Naive B cell (primary cell): ENCODE data around the gene REPS1. TPM values are rescaled to one million over a fixed set of nuclear protein-coding genes. Genes with fewer than 3 reads are reported as not detected.

Experiments
- ATAC-seq, 2 donors: fragments of 150-1000 bp; cut with Tn5 transposase; 2 replicates each; pipeline ENCODE4 v1.10.0; 2021; ENCODE audit warnings: low read depth in 2 of 2, mild to moderate bottlenecking in 2 of 2, moderate library complexity in 2 of 2
- DNase-seq: peaks from one replicate; pipeline ENCODE4 v3.0.0; 2022
- H3K27ac Mint-ChIP-seq, 6 donors: one replicate each; pipeline ENCODE4 v1.8.0; 2020 to 2022; ENCODE audit warnings: mild to moderate bottlenecking in 6 of 6, mixed read lengths in 6 of 6, moderate library complexity in 5 of 6, inconsistent platforms in 2 of 6
- H3K27me3 Mint-ChIP-seq, 3 donors: one replicate each; pipeline ENCODE4 v1.8.0; 2021 to 2022; ENCODE audit warnings: mixed read lengths in 3 of 3, mild to moderate bottlenecking in 1 of 3
- H3K36me3 Mint-ChIP-seq, 2 donors: one replicate each; pipeline ENCODE4 v1.8.0; 2020 to 2022; ENCODE audit warnings: mixed read lengths in 2 of 2, inconsistent platforms in 1 of 2, mild to moderate bottlenecking in 1 of 2
- H3K4me1 Mint-ChIP-seq, 3 donors: one replicate each; pipeline ENCODE4 v1.8.0; 2020 to 2022; ENCODE audit warnings: mixed read lengths in 3 of 3, inconsistent platforms in 1 of 3, mild to moderate bottlenecking in 1 of 3, moderate library complexity in 1 of 3
- H3K4me3 Mint-ChIP-seq, 8 donors: one replicate each; pipeline ENCODE4 v1.8.0; 2020 to 2022; ENCODE audit warnings: mild to moderate bottlenecking in 8 of 8, mixed read lengths in 8 of 8, moderate library complexity in 8 of 8, inconsistent platforms in 2 of 8
- H3K9me3 Mint-ChIP-seq, 7 donors: one replicate each; pipeline ENCODE4 v1.8.0; 2020 to 2022; ENCODE audit warnings: mixed read lengths in 7 of 7, mild to moderate bottlenecking in 5 of 7, inconsistent platforms in 2 of 7, moderate library complexity in 1 of 7
- polyA plus RNA-seq, 6 donors: library from polyadenylated mRNA; unstranded; fragments of 300-500 nt; fragmentation: Illumina TruSeq; gene quantifications; one replicate each; pipeline ENCODE4 v1.2.3, GENCODE V29; 2021; ENCODE audit warnings: low read depth in 6 of 6

REPS1 gene
- polyA plus RNA-seq, 6 donors from 2014 or later: 17.5 to 28.4 (median 21.7) TPM

GRCh38 chr6:138873191-138873590, 114.9 kb downstream of the REPS1 start:
- Mint-ChIP-seq H3K27me3 (no peaks in the 10 kb centered on the region), H3K9me3 (no peaks in the 10 kb centered on the region), H3K4me1 (no peaks in the 10 kb centered on the region), H3K4me3 (no peak overlapping the region), H3K27ac (no peak overlapping the region), H3K36me3 (no peaks in the 10 kb centered on the region)
- ATAC-seq (no peak), DNase-seq (no peak)

GRCh38 chr6:138869398-138869797, 118.7 kb downstream of the REPS1 start:
- H3K27me3 Mint-ChIP-seq: peaks cover 0 to under 1% (median 0%) of the 10 kb centered on the region in 3 donors
- no peaks in the 10 kb centered on the region for H3K9me3 Mint-ChIP-seq
- H3K36me3 Mint-ChIP-seq: no peaks in the 10 kb centered on the region
- H3K4me3 Mint-ChIP-seq: no peak overlapping the region
- peaks cover 0 to 6% (median 4%) of the 10 kb centered on the region in 3 donors for H3K4me1 Mint-ChIP-seq
- H3K27ac Mint-ChIP-seq: no peak overlapping the region
- DNase-seq (no peak), ATAC-seq (no peak)

GRCh38 chr6:138868181-138868580, 119.9 kb downstream of the REPS1 start:
- Mint-ChIP-seq H3K4me3 (no peak overlapping the region), H3K27me3 (peaks cover 0 to 3% (median 0%) of the 10 kb centered on the region in 3 donors), H3K4me1 (peaks cover 0 to 6% (median 4%) of the 10 kb centered on the region in 3 donors), H3K9me3 (no peaks in the 10 kb centered on the region), H3K36me3 (no peaks in the 10 kb centered on the region), H3K27ac (peak overlapping the region in 1 of 6 donors; percentile 86)
- ATAC-seq (no peak), DNase-seq (no peak)

- Mint-ChIP-seq H3K9me3 (peaks cover 0 to 2% (median 0%) of the 10 kb centered on the region in 7 donors), H3K36me3 (no peaks in the 10 kb centered on the region), H3K27ac (peak overlapping the region in 1 of 6 donors; percentile 0), H3K4me3 (peak overlapping the region in 1 of 8 donors; percentile 23), H3K27me3 (peaks cover 0 to 5% (median 3%) of the 10 kb centered on the region in 3 donors), H3K4me1 (peaks cover 0 to 6% (median 4%) of the 10 kb centered on the region in 3 donors)
- peak; percentile 1 for DNase-seq
- no peak for ATAC-seq
Measured at GRCh38 chr6:138865480-138866109, 122.5 kb downstream of the REPS1 start.

GRCh38 chr6:138864343-138864890, 123.6 kb downstream of the REPS1 start:
- Mint-ChIP-seq H3K4me3 (no peak overlapping the region), H3K36me3 (no peaks in the 10 kb centered on the region), H3K27ac (no peak overlapping the region), H3K9me3 (peaks cover 0 to 2% (median 0%) of the 10 kb centered on the region in 7 donors), H3K4me1 (peaks cover 0 to 6% (median 4%) of the 10 kb centered on the region in 3 donors), H3K27me3 (peaks cover 0 to 5% (median 3%) of the 10 kb centered on the region in 3 donors)
- no peak for DNase-seq
- ATAC-seq: no peak

GRCh38 chr6:138863321-138863720, 124.7 kb downstream of the REPS1 start:
- Mint-ChIP-seq H3K27ac (no peak overlapping the region), H3K4me1 (peaks cover 0 to 6% (median 4%) of the 10 kb centered on the region in 3 donors), H3K9me3 (peaks cover 0 to 2% (median 0%) of the 10 kb centered on the region in 7 donors), H3K36me3 (no peaks in the 10 kb centered on the region), H3K4me3 (no peak overlapping the region), H3K27me3 (peaks cover 0 to 5% (median 3%) of the 10 kb centered on the region in 3 donors)
- ATAC-seq (peak in 1 of 2 donors; percentile 27), DNase-seq (no peak)

- ATAC-seq (no peak), DNase-seq (no peak)
- H3K36me3 Mint-ChIP-seq: no peaks in the 10 kb centered on the region
- H3K4me3 Mint-ChIP-seq: no peak overlapping the region
- H3K4me1 Mint-ChIP-seq: peaks cover 0 to 6% (median 4%) of the 10 kb centered on the region in 3 donors
- H3K9me3 Mint-ChIP-seq: peaks cover 0 to 2% (median 0%) of the 10 kb centered on the region in 7 donors
- no peak overlapping the region for H3K27ac Mint-ChIP-seq
- peaks cover 5 to 7% (median 5%) of the 10 kb centered on the region in 3 donors for H3K27me3 Mint-ChIP-seq
Measured at GRCh38 chr6:138862456-138862855, 125.6 kb downstream of the REPS1 start.

GRCh38 chr6:138857775-138858174, 130.3 kb downstream of the REPS1 start:
- Mint-ChIP-seq H3K4me1 (no peaks in the 10 kb centered on the region), H3K36me3 (no peaks in the 10 kb centered on the region), H3K4me3 (no peak overlapping the region), H3K27me3 (peaks cover 4 to 16% (median 5%) of the 10 kb centered on the region in 3 donors), H3K27ac (peak overlapping the region in 1 of 6 donors; percentile 19), H3K9me3 (peaks cover 0 to 2% (median 0%) of the 10 kb centered on the region in 7 donors)
- ATAC-seq (no peak), DNase-seq (no peak)

- no peaks in the 10 kb centered on the region for H3K4me1 Mint-ChIP-seq
- H3K9me3 Mint-ChIP-seq: peaks cover 0 to 2% (median 0%) of the 10 kb centered on the region in 7 donors
- H3K4me3 Mint-ChIP-seq: no peak overlapping the region
- peaks cover 0 to 16% (median 4%) of the 10 kb centered on the region in 3 donors for H3K27me3 Mint-ChIP-seq
- DNase-seq (no peak), ATAC-seq (no peak)
- H3K36me3 Mint-ChIP-seq: no peaks in the 10 kb centered on the region
- H3K27ac Mint-ChIP-seq: no peak overlapping the region
Measured at GRCh38 chr6:138856654-138857053, 131.4 kb downstream of the REPS1 start.

Other genes starting within 250 kb of the REPS1 start
- 10 to 100 TPM; 16.1 to 62.4 (median 42.2) TPM for gene CCDC28A, start 214.5 kb downstream of the REPS1 start, polyA plus RNA-seq
- gene ECT2L, start 192.2 kb downstream of the REPS1 start, polyA plus RNA-seq: under 1 TPM in 3 of 6 donors, not detected in 3; 0.08 to 0.11 (median 0.11) TPM
- 10 to 100 TPM; 72.3 to 99.0 (median 87.8) TPM for gene ABRACL, start 40.5 kb upstream of the REPS1 start, polyA plus RNA-seq
- gene HECA, start 146.8 kb upstream of the REPS1 start, polyA plus RNA-seq: 1 to 10 TPM; 4.0 to 6.2 (median 4.6) TPM